NK-92 (cell line): ENCODE data around the gene BCO1.
"Not testable (repeated sequence)": the region's sequence is repeated elsewhere in the genome, so short reads cannot be mapped to it uniquely, and the experiment has no call there.

Source experiments
- DNase-seq: peaks from one replicate; lab custom pipeline; 2025; ENCODE audit not compliant: unreplicated experiment; lab: John Stamatoyannopoulos, UW

Gene BCO1, protein sequence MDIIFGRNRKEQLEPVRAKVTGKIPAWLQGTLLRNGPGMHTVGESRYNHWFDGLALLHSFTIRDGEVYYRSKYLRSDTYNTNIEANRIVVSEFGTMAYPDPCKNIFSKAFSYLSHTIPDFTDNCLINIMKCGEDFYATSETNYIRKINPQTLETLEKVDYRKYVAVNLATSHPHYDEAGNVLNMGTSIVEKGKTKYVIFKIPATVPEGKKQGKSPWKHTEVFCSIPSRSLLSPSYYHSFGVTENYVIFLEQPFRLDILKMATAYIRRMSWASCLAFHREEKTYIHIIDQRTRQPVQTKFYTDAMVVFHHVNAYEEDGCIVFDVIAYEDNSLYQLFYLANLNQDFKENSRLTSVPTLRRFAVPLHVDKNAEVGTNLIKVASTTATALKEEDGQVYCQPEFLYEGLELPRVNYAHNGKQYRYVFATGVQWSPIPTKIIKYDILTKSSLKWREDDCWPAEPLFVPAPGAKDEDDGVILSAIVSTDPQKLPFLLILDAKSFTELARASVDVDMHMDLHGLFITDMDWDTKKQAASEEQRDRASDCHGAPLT

DNA sequence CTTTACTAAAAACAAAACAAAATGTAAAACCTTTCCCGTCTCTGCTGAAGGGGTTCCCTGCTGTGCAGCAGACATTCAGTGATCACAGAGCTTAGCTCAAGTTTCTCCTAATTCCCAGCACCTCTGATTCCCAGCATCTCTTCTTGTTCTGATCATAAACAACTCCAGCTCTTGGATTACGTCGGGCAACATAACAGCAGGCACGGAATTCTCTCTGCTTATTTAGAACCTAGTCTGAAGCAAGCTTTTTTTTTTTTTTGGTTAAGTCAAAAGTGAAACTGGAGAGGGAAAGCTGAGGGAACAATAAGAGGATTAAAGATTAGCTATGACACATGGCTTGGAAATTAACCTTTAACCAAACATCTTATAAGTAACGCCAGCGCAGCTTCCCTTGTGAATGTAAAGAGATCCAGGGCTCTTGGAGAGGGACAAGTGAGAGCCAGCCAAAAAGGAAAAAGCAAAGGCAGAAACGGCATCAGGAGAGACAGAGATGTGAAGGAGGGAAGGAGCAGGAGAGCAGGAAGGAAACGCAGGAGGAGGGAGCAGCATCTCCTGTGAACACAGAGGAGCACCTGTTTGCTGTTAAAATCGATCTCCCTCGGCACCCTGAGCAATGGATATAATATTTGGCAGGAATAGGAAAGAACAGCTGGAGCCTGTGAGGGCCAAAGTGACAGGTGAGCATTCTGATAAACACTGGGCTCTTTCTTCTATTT, at the start of gene BCO1:
BCO1 (plus strand) TSS at position 394 of the 716 bp plus-strand sequence; CDS start at position 614, 220 bp downstream.
- DNase-seq: no peak

DNA sequence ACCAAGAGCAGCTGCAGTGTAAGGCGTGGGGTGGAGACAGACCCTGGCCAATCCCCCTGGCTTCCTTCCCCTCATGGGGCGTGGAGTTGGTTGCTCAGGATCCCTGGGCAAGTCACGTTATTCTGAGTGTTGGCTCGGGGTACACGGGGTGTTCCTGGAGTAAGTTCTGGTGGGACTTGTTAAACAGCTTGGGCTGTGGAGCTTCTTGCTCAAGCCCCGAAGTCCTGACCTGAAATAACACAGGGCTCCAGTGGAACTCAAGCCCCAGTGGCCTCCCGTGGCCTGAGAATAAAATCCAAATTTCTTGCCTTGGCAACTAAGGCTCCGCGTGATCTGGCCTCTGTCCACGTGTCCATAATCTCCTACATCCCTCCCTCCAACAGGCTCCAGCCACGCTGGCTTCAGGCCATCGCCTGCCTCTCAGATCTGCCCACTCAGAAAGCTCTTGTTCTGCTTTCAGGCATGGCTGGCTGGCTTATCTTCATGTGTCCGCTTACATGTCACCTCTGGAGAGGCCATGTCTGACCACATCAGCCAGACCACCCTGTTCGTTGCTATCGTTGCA, 49.3 kb upstream of the BCO1 start:
- no peak for DNase-seq

DNA sequence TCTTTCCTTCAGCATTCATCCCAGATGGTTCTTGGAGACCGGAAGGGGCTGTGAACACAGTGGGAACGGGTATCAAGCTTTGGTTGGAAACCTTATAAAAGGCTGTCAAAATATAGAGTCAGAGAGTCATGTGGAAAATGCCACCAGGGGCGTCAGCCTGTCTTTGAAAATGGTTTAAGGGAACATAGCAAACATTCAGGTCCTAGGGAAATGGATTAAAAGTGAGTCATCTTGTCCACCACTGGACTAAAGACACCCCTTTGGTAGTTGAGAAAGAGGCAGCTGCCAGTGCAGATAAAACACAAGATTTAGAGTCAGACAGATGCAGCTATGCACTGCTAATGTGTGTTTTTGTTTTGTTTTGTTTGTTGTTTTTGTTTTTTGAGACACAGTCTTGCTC, 47.8 kb upstream of the BCO1 start:
- DNase-seq: no peak

- no peak for DNase-seq
Observed at GRCh38 chr16:81195885-81196534, 42.5 kb upstream of the BCO1 start.

DNA sequence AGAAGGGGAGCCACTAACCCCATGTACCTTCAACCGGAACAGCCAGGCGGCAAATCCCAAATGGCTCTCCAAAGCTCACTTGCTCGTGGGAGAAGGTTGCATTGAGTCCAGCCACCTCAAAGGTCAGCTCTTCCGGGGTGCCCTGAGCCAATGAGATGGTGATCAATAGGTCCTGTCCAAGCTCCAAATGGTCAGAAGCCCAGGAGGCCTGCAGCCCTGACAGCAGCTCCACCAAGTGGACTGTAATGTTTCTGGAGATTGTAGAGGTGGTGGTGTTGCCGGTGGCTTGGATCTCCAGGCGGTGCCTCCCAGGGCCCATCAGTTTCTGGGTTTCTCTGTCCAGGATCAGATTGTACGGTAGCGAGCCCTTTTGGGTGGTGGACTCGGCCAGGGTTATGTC, 39.9 kb upstream of the BCO1 start:
- DNase-seq: no peak

- no peak for DNase-seq
Observed at GRCh38 chr16:81201267-81201666, 37.2 kb upstream of the BCO1 start.

- no peak for DNase-seq
Observed at GRCh38 chr16:81204798-81205680, 33.5 kb upstream of the BCO1 start.

DNA sequence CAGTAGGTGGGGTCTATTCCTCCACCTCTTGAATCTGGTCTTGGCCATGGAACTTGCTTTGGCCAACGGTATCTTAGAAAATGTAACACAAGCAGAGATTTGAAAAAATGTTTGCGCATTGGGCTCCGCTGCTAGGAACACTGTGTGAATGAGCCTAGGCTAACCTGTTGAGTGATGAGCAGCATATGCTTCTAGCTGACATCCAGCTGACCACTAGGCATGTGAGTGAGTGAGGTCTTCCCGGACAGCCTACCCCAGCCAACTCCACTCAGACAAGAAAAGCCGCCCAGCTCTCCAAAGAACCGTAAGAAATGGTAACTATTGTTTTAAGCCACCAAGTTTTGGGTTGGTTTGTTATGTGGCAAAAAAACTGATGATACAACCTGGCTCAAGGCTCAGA, 31.4 kb upstream of the BCO1 start:
- no peak for DNase-seq

GRCh38 chr16:81210807-81211206, 27.7 kb upstream of the BCO1 start:
- DNase-seq: no peak

DNA sequence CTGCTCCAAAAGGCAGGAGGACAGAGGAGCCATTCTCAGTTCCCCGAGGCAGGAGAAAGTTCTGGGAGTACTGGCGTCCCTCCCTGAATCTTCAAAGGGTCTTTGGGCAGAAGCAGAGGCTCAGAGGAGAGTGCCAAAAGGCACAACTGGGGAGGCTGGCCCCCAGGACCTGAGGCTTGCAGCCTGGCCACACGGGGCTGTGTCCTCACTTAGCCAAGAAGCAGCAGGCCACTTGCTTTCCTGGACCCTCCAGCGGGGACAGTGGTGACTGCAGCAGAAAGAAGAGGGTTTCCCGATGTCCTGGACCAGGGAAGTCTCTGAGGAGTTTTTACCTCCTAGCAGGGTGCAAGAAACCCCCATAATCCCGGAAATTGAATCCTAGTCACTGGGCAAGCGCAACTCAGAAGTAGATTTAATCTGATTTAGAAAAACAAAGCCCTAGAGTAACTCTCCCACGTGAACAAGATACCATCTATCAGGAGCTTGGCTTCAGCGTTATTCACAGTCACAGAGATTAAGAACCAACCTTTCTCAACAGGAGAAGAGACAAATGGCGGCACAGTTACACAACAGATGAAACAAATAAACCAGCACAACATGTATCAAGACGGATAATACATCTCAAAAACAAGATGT, 25.5 kb upstream of the BCO1 start:
- DNase-seq: no peak

- no peak for DNase-seq
Observed at GRCh38 chr16:81214745-81215166, 23.7 kb upstream of the BCO1 start.

- no peak for DNase-seq
Observed at GRCh38 chr16:81216114-81216513, 22.4 kb upstream of the BCO1 start.

GRCh38 chr16:81216706-81217105, 21.8 kb upstream of the BCO1 start:
- no peak for DNase-seq

GRCh38 chr16:81219151-81219550, 19.3 kb upstream of the BCO1 start:
- no peak for DNase-seq

DNA sequence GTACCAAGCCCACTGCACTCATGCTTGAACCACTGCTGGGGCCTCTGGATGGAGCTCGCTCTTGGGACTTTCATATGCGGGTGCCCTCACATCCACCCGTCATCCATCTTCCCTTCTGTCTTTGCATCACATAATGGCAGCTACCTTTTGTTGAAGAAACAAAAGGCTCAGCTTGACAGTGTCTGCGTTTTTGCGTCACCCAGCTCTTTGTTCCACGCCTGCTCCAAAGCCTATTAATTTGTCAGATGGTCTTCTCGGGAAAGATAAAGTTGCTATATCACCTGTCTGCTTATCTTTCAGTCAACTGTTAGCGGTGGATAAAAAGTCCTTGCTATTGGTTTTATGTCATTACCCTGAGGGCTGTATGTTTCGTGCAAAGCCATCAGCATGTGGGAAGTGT, 18.1 kb upstream of the BCO1 start:
- no peak for DNase-seq

- no peak for DNase-seq
Observed at GRCh38 chr16:81221731-81222130, 16.8 kb upstream of the BCO1 start.

GRCh38 chr16:81224824-81225223, 13.7 kb upstream of the BCO1 start:
- DNase-seq: no peak

DNA sequence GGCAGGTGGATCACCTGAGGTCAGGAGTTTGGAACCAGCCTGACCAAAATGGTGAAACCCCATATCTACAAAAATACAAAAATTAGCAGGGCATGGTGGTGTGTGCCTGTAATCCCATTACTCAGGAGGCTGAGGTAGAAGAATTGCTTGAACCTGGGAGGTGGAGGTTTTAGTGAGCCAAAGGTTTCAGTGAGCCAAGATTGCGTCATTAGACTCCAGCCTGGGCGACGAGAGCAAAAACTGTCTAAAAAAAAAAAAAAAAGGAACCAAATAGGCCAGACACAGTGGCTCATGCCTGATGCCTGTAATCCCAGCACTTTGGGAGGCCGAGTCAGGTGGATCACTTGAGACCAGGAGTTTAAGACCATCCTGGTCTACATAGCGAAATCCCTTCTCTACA, 12.8 kb upstream of the BCO1 start:
- not testable (repeated sequence) for DNase-seq

DNA sequence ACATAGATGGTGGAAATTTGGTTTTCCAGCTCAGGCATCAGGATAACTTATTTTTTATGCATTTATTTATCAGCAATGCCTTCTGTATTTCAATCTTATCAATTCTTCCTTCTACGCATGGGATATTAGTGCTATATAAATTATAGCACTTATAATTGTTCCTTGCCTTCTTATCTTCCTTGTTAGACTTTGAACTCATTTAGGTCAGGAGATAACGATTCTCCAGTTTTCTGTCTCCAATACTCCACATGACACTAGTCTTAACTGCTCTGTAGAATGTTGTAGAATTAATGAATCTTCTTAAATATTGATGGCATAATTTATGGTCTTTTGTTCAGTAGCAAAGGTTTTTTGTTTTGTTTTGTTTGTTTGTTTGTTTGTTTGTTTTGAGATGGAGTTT, 10.7 kb upstream of the BCO1 start:
- DNase-seq: no peak

DNA sequence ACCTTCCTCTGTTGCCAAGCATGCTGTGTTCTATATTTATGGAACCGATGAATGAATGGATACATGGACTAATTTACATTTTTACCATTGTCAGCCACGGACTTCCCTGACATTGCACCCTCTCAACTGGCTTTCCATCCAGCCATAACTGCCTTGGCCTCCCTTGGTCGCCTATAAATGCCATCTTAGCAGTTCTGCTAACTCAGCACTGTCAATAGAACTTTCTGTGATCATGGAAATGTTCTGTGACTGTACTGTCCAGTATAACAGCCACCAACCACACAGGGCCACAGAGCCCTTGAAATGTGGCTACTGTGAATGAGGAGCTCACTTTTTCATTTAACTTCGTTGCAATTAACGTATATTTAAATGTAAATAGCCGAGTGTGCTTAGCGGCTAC, 8.7 kb upstream of the BCO1 start:
- DNase-seq: no peak
